T47D (cell line): ENCODE results near the gene KRT40.

Experiments
- DNase-seq, 2 experiments: peaks; one replicate each; pipeline versions ENCODE4 v3.0.0 to v3.0.0-alpha.2; 2011 to 2012; ENCODE audit warnings: low read depth in 1 of 2, low spot score in 1 of 2
- JUND ChIP-seq: IDR thresholded peaks from 2 replicates; pipeline ENCODE4 v1.6.1; 2012; ENCODE audit warnings: low read depth
- in situ Hi-C: cut with HindIII; loops from 2 replicates; pipeline ENCODE4 v1.10.0; 2016; ENCODE audit warnings: low sequenced_read_pairs, low pct_unique_long_range_greater_than_20kb

The KRT40 gene

DNA sequence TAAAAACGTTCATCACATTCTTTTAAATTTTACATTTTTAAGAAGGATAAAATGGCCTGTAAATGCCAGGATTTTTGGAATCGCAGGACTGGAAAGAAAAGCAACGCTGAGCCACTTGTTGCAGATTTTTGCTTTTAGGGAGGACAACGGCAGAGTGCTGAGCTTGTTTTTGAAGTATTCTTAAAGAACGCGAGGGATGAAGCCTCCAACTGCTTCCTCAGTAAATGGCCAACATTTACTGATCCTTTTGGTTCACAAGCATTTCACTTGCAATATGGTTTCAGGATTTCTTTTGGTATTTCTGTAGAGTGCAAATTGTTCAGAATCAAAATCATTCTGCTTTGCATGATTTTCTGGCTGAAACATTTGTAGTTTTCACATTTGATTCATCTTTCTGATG lies 43.9 kb downstream of the KRT40 start:
- TF ChIP-seq JUND, result no peak
- in situ Hi-C loops, result no loop called here
- no peak for DNase-seq

DNA sequence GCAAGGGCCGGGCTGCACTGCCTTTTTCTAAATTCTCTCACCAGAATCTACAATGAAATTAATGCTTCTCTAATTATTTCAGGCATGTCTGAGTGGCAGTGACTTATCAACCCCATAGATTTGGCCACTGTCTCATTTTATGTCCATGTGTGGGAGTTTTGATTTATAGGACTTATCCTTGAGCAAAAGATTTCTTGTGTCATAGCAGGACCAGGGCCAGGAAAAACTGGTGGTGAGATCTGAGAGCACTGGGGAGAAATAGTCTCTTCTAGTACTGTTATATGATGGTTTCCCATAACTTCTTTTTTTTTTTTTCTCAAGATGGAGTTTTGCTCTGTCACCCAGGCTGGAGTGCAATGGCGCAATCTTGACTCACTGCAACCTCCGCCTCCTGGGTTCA lies 45.1 kb downstream of the KRT40 start:
- TF ChIP-seq JUND, result no peak
- in situ Hi-C loops, result no loop called here
- DNase-seq, result no peak

DNA sequence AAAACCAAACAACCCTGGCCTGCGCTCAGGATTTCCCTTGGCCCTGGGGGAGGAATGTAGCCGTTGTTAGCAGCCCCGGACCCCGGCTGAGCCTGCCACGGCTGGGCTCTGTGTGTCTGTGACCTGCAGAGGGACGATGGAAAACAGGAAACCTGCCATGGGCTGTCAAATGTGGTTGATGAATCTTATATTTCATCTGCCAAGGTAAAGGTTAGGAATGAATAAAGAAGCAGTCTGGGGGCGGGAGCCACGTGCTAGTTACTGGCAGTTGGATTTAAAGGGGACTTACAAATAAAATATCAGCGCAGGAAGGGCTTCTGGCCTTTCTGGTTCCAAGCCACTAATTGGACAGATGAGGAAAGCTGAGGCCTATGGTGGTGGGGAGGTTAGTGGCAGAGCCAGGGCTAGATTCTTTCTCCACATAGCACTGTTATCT lies 46.7 kb downstream of the KRT40 start, which contains the start of gene KRT23:
Gene KRT23, minus strand, starts transcription at position 263 of the 436 bp plus-strand sequence. CDS start 1,043 bp downstream, outside the sequence.
- in situ Hi-C loops, result no loop called here
- TF ChIP-seq JUND, result peak; percentile 15; the same call in 1 of the 2 replicates
- DNase-seq, result peak; percentile 24 to 94

DNA sequence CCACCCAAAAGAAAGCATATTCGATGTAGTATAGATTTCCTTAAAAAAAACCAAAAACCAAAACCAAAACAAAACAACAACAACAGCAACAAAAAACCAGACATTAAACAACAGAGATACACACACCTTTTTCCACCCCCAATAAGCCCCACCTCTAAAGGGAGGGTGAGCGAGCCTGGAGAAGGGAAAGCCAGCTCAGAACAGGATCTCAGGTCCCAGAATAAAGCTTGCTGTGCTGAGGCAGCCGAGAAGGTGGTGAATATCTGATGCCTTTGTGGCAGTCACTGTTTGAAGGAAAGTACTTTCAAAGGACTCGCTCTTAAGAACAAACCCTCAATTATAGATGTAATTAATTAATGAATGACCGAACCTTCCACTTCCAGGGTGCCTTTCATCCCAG lies 47.1 kb downstream of the KRT40 start:
- in situ Hi-C loops, result no loop called here
- no peak for TF ChIP-seq JUND

DNA sequence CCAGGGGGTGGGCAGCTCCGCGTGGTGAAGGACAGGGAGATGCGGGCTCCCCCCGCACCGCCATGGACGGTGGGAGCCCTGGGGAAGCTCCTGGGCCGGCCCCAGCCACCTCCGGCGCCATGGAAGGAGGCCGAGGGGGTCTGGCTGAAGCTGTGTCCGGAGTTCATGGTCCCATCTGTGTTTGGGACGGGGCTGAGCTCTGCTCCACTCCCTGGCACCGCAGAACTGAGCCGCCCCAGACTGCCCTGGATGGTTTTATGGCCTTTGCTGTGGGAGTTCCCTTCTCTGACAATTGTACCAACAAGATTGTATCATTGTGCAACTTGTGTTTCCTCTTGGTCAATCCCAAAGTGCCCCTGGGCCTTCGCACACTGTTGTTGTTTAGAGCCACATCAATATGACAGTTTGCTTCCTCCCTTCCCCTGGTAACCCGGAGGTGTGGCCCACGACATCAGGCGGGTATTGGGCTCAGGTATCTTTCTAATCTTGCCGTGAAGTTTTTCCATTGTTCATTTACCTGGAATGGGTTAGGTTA lies 47.6 kb downstream of the KRT40 start:
- no peak for TF ChIP-seq JUND
- DNase-seq, result peak; percentile 30 to 98
- in situ Hi-C loops, result no loop called here

More for the DNA sequence above, 47.1 kb downstream of the KRT40 start:
- peak; percentile 34 to 85 for DNase-seq

DNA sequence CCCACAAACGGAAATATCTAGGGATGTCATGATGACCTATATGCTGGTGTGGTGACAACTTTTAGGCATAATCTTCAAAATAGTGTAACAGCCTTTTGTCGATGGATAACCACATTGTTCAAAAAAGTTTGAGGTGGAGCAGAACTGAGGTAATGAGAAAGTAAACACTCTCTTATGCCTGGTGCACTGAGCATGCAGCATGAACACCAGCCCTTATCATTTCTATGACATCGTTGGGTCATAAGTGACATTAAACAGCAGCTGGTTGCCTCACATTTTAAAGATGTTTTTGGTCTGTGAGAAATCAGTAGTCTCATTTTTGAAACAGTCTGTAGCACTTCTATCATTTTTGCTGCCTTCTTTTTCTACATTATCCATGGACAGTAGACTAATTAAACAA lies 48.5 kb downstream of the KRT40 start:
- in situ Hi-C loops, result no loop called here

DNA sequence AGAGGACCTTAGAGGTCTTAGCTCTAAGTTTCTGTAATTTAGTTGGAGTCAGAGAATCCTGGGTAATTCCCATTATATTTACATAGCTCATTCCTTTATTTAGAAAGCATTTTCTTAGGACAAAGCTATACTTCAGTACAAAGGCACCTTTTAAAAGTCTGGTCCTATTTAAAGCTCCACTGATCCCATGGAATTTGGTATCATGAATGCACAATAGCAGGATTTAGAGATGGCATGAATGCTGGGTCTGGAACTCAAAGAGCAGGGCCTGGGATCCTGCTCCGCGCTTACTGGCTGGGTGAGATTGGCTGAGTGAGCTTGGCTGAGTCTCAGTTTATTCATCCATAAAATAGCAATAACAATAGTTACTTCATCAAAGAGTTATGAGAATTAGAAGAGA lies 51.5 kb downstream of the KRT40 start:
- DNase-seq, result no peak
- no peak for TF ChIP-seq JUND
- in situ Hi-C loops, result no loop called here

More for the DNA sequence above, 48.5 kb downstream of the KRT40 start:
- TF ChIP-seq JUND, result no peak
- no peak for DNase-seq

DNA sequence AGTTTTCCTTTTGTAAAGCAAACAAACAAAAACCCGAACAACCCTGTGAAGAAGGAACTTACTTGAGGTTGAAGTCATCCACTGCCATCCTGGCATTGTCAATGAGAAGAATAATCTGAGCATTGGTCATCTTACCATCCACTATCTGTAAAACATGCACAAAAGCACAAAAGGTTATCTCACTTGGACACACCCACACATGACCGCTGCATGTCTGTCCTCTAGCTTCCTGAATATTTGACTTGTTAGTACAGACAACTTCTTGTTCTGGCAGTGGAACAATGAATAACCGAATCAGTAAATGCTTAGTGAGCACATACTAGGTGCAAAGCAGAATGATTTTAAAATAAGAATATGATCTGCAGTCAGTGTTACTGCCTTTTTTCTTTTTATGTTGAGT lies 52.8 kb downstream of the KRT40 start:
- no peak for DNase-seq
- in situ Hi-C loops, result no loop called here
- TF ChIP-seq JUND, result no peak
